Activated CD4-positive, alpha-beta T cell treated with anti-CD3 and anti-CD28 coated beads, Interleukin-2, amount 50 U/mL, for 4 hours (primary cell): ENCODE results near the gene PIK3IP1.

ENCODE experiments used
- DNase-seq, 2 experiments: peaks; one replicate each; pipeline ENCODE4 v3.0.0-alpha.2; 2020

The PIK3IP1 gene

GRCh38 chr22:31305194-31305593, 12.9 kb upstream of the PIK3IP1 start:
- no peak for DNase-seq

GRCh38 chr22:31302537-31302936, 10.2 kb upstream of the PIK3IP1 start:
- no peak for DNase-seq

GRCh38 chr22:31302006-31302405, 9.7 kb upstream of the PIK3IP1 start:
- DNase-seq = no peak

- no peak for DNase-seq
Measured at GRCh38 chr22:31300896-31301295, 8.6 kb upstream of the PIK3IP1 start.

GRCh38 chr22:31295831-31296657, 3.8 kb upstream of the PIK3IP1 start:
- no peak for DNase-seq

GRCh38 chr22:31295360-31295759, 3.1 kb upstream of the PIK3IP1 start:
- DNase-seq = no peak

- no peak for DNase-seq
Measured at GRCh38 chr22:31291481-31292235, 630 bp downstream of the PIK3IP1 start.

GRCh38 chr22:31290494-31291471, 1.5 kb downstream of the PIK3IP1 start:
- DNase-seq = peak; percentile 90 to 91

GRCh38 chr22:31289344-31289743, 2.9 kb downstream of the PIK3IP1 start:
- DNase-seq = no peak

- DNase-seq = no peak
Measured at GRCh38 chr22:31288496-31289240, 3.6 kb downstream of the PIK3IP1 start.

- DNase-seq = no peak
Measured at GRCh38 chr22:31287818-31288495, 4.3 kb downstream of the PIK3IP1 start.

- DNase-seq = peak; percentile 59 to 61
Measured at GRCh38 chr22:31286360-31287255, 5.7 kb downstream of the PIK3IP1 start.

GRCh38 chr22:31284281-31285155, 7.8 kb downstream of the PIK3IP1 start:
- DNase-seq = no peak

- DNase-seq = no peak
Measured at GRCh38 chr22:31282748-31283468, 9.4 kb downstream of the PIK3IP1 start.

GRCh38 chr22:31281733-31282132, 10.6 kb downstream of the PIK3IP1 start:
- no peak for DNase-seq

- DNase-seq = no peak
Measured at GRCh38 chr22:31279821-31280505, 12.3 kb downstream of the PIK3IP1 start.

- no peak for DNase-seq
Measured at GRCh38 chr22:31279327-31279669, 13.0 kb downstream of the PIK3IP1 start.
